IMR-90 (cell line): ENCODE measurements around the gene TSHZ3. TPM values are rescaled to one million over a fixed set of nuclear protein-coding genes. Genes with fewer than 3 reads are reported as not detected.

Source experiments
- ATAC-seq: fragments of 200-7000 bp; cut with Tn5 transposase; 2 replicates; pipeline ENCODE4 v1.9.1; 2020; ENCODE audit warnings: low read depth, mild to moderate bottlenecking, moderate library complexity
- BruUV-seq: library from RNA; stranded (reverse); fragments of 400-500 nt; replicated peaks from 2 replicates; lab custom pipeline; 2021; lab: Mats Ljungman, UMichigan
- CTCF ChIA-PET: fragments of 300-600 bp; formaldehyde crosslinking; extraction: SDS; loops from one replicate; lab custom pipeline; 2021; ENCODE audit warnings: antibody characterized with exemption; lab: Yijun Ruan, JAX
- POLR2A ChIA-PET: fragments of 300-600 bp; sonication (Branson Sonifier 250); formaldehyde crosslinking; loops from one replicate; lab custom pipeline; 2022; ENCODE audit warnings: antibody characterized with exemption; ENCODE audit not compliant: unreplicated experiment; lab: Charles Lee
- DNase-seq: peaks from one replicate; pipeline ENCODE4 v3.0.0; 2013
- H2AFZ ChIP-seq: replicated peaks from 2 replicates; pipeline ENCODE3; 2013; ENCODE audit warnings: low read length, mild to moderate bottlenecking; ENCODE audit not compliant: poor library complexity
- H2AK5ac ChIP-seq: 2 replicates; pipeline ENCODE4 v1.6.1; 2013; ENCODE audit warnings: low read depth, low read length, inconsistent platforms
- H2AK9ac ChIP-seq: replicated peaks from 2 replicates; pipeline ENCODE3; 2013; ENCODE audit warnings: mild to moderate bottlenecking, low read depth, low read length, moderate library complexity; ENCODE audit not compliant: poor library complexity
- H2BK120ac ChIP-seq: 2 replicates; pipeline ENCODE4 v1.6.1; 2013; ENCODE audit warnings: low read depth, low read length, inconsistent platforms
- H2BK15ac ChIP-seq: 3 replicates; pipeline ENCODE4 v1.6.1; 2013; ENCODE audit warnings: low read depth, low read length, inconsistent platforms
- H2BK20ac ChIP-seq: 2 replicates; pipeline ENCODE4 v1.6.1; 2013; ENCODE audit warnings: low read depth, mild to moderate bottlenecking, inconsistent platforms, low read length, moderate library complexity
- H2BK5ac ChIP-seq: 2 replicates; pipeline ENCODE4 v1.6.1; 2013; ENCODE audit warnings: mild to moderate bottlenecking, low read depth, low read length, inconsistent platforms; ENCODE audit not compliant: poor library complexity, severe bottlenecking
- H3K14ac ChIP-seq: replicated peaks from 2 replicates; pipeline ENCODE4 v1.6.1; 2013; ENCODE audit warnings: low read depth, low read length, inconsistent platforms
- H3K18ac ChIP-seq: 2 replicates; pipeline ENCODE4 v1.6.1; 2013; ENCODE audit warnings: low read depth, low read length, control low read depth
- H3K23ac ChIP-seq: 2 replicates; pipeline ENCODE4 v1.6.1; 2013; ENCODE audit warnings: low read depth, low read length, inconsistent platforms
- H3K27ac ChIP-seq: 2 replicates; pipeline ENCODE4 v1.5.1; 2013; ENCODE audit warnings: mild to moderate bottlenecking, control low read depth, low read length; ENCODE audit not compliant: insufficient read depth
- H3K27me3 ChIP-seq: 2 replicates; pipeline ENCODE4 v1.6.1; 2013; ENCODE audit warnings: low read length; ENCODE audit not compliant: control insufficient read depth, insufficient read depth
- H3K36me3 ChIP-seq: 2 replicates; pipeline ENCODE4 v1.6.1; 2013; ENCODE audit warnings: low read length, mixed read lengths; ENCODE audit not compliant: control insufficient read depth, insufficient read depth
- H3K4ac ChIP-seq: 2 replicates; pipeline ENCODE4 v1.6.1; 2013; ENCODE audit warnings: low read depth, low read length, inconsistent platforms
- H3K4me1 ChIP-seq: 2 replicates; pipeline ENCODE4 v1.6.1; 2013; ENCODE audit warnings: low read length, mixed read lengths; ENCODE audit not compliant: control insufficient read depth, insufficient read depth
- H3K4me2 ChIP-seq: 2 replicates; pipeline ENCODE4 v1.6.1; 2013; ENCODE audit warnings: low read depth, mild to moderate bottlenecking, control low read depth, low read length, moderate library complexity
- H3K4me3 ChIP-seq: 2 replicates; pipeline ENCODE4 v1.5.1; 2013; ENCODE audit warnings: low read depth, mild to moderate bottlenecking, control low read depth, low read length, moderate library complexity; ENCODE audit not compliant: insufficient read depth
- H3K56ac ChIP-seq: 2 replicates; pipeline ENCODE4 v1.6.1; 2013; ENCODE audit warnings: low read length, inconsistent platforms; ENCODE audit not compliant: insufficient read depth; ENCODE audit errors: extremely low read depth
- H3K79me1 ChIP-seq, 2 experiments: 2 replicates each; pipeline ENCODE4 v1.6.1; 2013; ENCODE audit warnings: low read length in 2 of 2, inconsistent platforms in 1 of 2, low read depth in 1 of 2
- H3K9ac ChIP-seq: 2 replicates; pipeline ENCODE4 v1.6.1; 2013; ENCODE audit warnings: low read depth, low read length, control low read depth
- H3K9me1 ChIP-seq: 2 replicates; pipeline ENCODE4 v1.6.1; 2013; ENCODE audit warnings: low read length, inconsistent platforms; ENCODE audit not compliant: insufficient read depth
- H3K9me3 ChIP-seq: 2 replicates; pipeline ENCODE4 v1.6.1; 2013; ENCODE audit warnings: low read length; ENCODE audit not compliant: control insufficient read depth, insufficient read depth
- H4K20me1 ChIP-seq: 2 replicates; pipeline ENCODE4 v1.6.1; 2013; ENCODE audit warnings: low read length, inconsistent platforms; ENCODE audit not compliant: insufficient read depth
- H4K5ac ChIP-seq: 2 replicates; pipeline ENCODE4 v1.6.1; 2013; ENCODE audit warnings: mild to moderate bottlenecking, low read depth, low read length, control low read depth
- H4K8ac ChIP-seq, 2 experiments: 2 replicates each; pipeline ENCODE4 v1.6.1; 2013; ENCODE audit warnings: low read depth in 2 of 2, low read length in 2 of 2, control low read depth in 1 of 2, inconsistent platforms in 1 of 2
- H4K91ac ChIP-seq: 2 replicates; pipeline ENCODE4 v1.6.1; 2013; ENCODE audit warnings: low read depth, low read length, inconsistent platforms; ENCODE audit not compliant: insufficient read depth
- CEBPB ChIP-seq: IDR thresholded peaks from 2 replicates; pipeline ENCODE4 v1.6.1; 2012; ENCODE audit warnings: low read depth, low read length, improper control_type of control experiment
- CHD1 ChIP-seq: IDR thresholded peaks from 2 replicates; pipeline ENCODE4 v1.6.1; 2012; ENCODE audit warnings: low read depth, low read length, improper control_type of control experiment
- CTCF ChIP-seq: conservative IDR thresholded peaks from 2 replicates; pipeline ENCODE4 v1.5.1; 2012; ENCODE audit warnings: mild to moderate bottlenecking, low read depth, low read length, improper control_type of control experiment
- FOS ChIP-seq: fragments of 150-350 bp; IDR thresholded peaks from 2 replicates; pipeline ENCODE4 v1.6.1; 2016; ENCODE audit warnings: low read depth, low read length
- MAFK ChIP-seq: IDR thresholded peaks from 2 replicates; pipeline ENCODE4 v1.6.1; 2012; ENCODE audit warnings: low read depth, low read length, improper control_type of control experiment
- MAZ ChIP-seq: IDR thresholded peaks from 2 replicates; pipeline ENCODE4 v1.6.1; 2012; ENCODE audit warnings: low read depth, mild to moderate bottlenecking, low read length, improper control_type of control experiment, moderate library complexity, borderline replicate concordance
- NFE2L2 ChIP-seq: fragments of 150-350 bp; IDR thresholded peaks from 2 replicates; pipeline ENCODE4 v1.6.1; 2016; ENCODE audit warnings: low read depth, mild to moderate bottlenecking, low read length
- RAD21 ChIP-seq: IDR thresholded peaks from 2 replicates; pipeline ENCODE4 v1.6.1; 2012; ENCODE audit warnings: low read length, improper control_type of control experiment
- RFX5 ChIP-seq: IDR thresholded peaks from 2 replicates; pipeline ENCODE4 v1.8.0; 2012; ENCODE audit warnings: low read depth, mild to moderate bottlenecking, low read length, moderate library complexity
- SMC3 ChIP-seq: fragments of 150-350 bp; IDR thresholded peaks from 2 replicates; pipeline ENCODE4 v1.6.1; 2016; ENCODE audit warnings: low read depth, mild to moderate bottlenecking, antibody characterized with exemption, low read length, moderate library complexity
- WGBS, 2 experiments: methylation state at CpG; one replicate each; pipeline versions ENCODE4 v1.1.5 to v1.1.7; 2013; ENCODE audit warnings: missing lambda C conversion rate in 2 of 2; ENCODE audit not compliant: insufficient read length in 1 of 2; ENCODE audit errors: extremely low coverage in 2 of 2; 5-methylcytosine and 5-hydroxymethylcytosine counted together
- dilution Hi-C: fragments of 300-500 bp; cut with HindIII; formaldehyde crosslinking; loops from one replicate; pipeline ENCODE4 v1.14.3; 2018; ENCODE audit warnings: low sequenced_read_pairs; ENCODE audit not compliant: unreplicated experiment
- in situ Hi-C: fragments of 300-500 bp; cut with MboI; formaldehyde crosslinking; loops from 3 replicates; pipeline ENCODE4 v1.14.3; 2019; ENCODE audit warnings: low sequenced_read_pairs, inconsistent platforms, mixed read lengths
- intact Hi-C: fragments of 100-400 bp; cut with micrococcal nuclease; formaldehyde crosslinking; loops from 2 replicates; pipeline ENCODE4 v1.10.0; 2022
- polyA plus RNA-seq, 3 experiments: library from polyadenylated mRNA; depleted of rRNA; stranded (reverse); fragments of >200 nt; gene quantifications; 2 replicates each; pipeline ENCODE4 v1.2.3, GENCODE V29; 2012; ENCODE audit warnings: low replicate concordance in 1 of 3
- total RNA-seq: library from RNA; depleted of rRNA; stranded (reverse); fragments of >200 nt; gene quantifications from 2 replicates; pipeline ENCODE4 v1.2.3, GENCODE V29; 2012
- TF ChIP-seq, protein P1 (sequence below): fragments of 150-350 bp; IDR thresholded peaks from 2 replicates; pipeline ENCODE4 v1.6.1; 2016; ENCODE audit warnings: low read depth, mild to moderate bottlenecking, low read length, moderate library complexity, borderline replicate concordance

The TSHZ3 gene
- total and polyA plus RNA-seq, 2 of the 4 experiments (the other 2 are of a cell fraction), result 8.1 to 13.0 TPM

- Histone ChIP-seq H2BK20ac (peak overlapping the region; percentile 26; the same call in 1 of the 2 replicates), H3K36me3 (no peaks in the 10 kb centered on the region), H3K27ac (peak overlapping the region; percentile 1; the same call in 1 of the 2 replicates), H2AK9ac (peak overlapping the region; percentile 71), H3K27me3 (no peaks in the 10 kb centered on the region), H3K4me3 (peak overlapping the region; percentile 93; the same call in 1 of the 2 replicates), H3K14ac (peak overlapping the region; percentile 45; the same call in 1 of the 2 replicates), H2BK5ac (peak overlapping the region; percentile 14), H3K9ac (peak overlapping the region; percentile 83; the same call in 1 of the 2 replicates), H4K20me1 (peaks cover 13% of the 10 kb centered on the region), H2AFZ (peak overlapping the region; percentile 88), H4K5ac (peak overlapping the region; percentile 53), H2BK15ac (peak overlapping the region; percentile 64; the same call in 1 of the 3 replicates), H3K4me2 (peak overlapping the region; percentile 95), H3K4ac (peak overlapping the region; percentile 77), H4K8ac (peak overlapping the region; percentile 26 to 38; a peak in 2 of 4 replicates), H3K23ac (peak overlapping the region; percentile 44), H3K9me3 (no peaks in the 10 kb centered on the region), H3K4me1 (peaks cover 9% of the 10 kb centered on the region), H3K56ac (0 out of 2 replicates have a peak overlapping the region, but pooled peaks have one; percentile 8), H3K9me1 (peaks cover 8% of the 10 kb centered on the region), H4K91ac (no peak overlapping the region), H2AK5ac (peak overlapping the region; percentile 78), H3K18ac (no peak overlapping the region), H2BK120ac (no peak overlapping the region), H3K79me1 (peaks cover 23 to 42% of the 10 kb centered on the region in 2 experiments)
- WGBS, 2 experiments, result 66% methylated on average over 5 of the region's 14 CpGs; no CpG with 5 or more reads in 1 of the 2 experiments
- CTCF ChIA-PET, result interaction anchor here (0.6 kb wide), 1 partner anchor 32 kb away, joined by 3 read pairs; no protein-coding TSS in a partner anchor
- no peak for DNase-seq
- no peak for TF ChIP-seq RFX5
- no peak for TF ChIP-seq MAZ
- TF ChIP-seq CEBPB, result no peak
- TF ChIP-seq CTCF, result no peak
- no peak for TF ChIP-seq FOS
- TF ChIP-seq NFE2L2, result no peak
- TF ChIP-seq MAFK, result no peak
- no peak for TF ChIP-seq SMC3
- no peak for TF ChIP-seq RAD21
- TF ChIP-seq, protein P1, sequence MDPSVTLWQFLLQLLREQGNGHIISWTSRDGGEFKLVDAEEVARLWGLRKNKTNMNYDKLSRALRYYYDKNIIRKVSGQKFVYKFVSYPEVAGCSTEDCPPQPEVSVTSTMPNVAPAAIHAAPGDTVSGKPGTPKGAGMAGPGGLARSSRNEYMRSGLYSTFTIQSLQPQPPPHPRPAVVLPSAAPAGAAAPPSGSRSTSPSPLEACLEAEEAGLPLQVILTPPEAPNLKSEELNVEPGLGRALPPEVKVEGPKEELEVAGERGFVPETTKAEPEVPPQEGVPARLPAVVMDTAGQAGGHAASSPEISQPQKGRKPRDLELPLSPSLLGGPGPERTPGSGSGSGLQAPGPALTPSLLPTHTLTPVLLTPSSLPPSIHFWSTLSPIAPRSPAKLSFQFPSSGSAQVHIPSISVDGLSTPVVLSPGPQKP, result no peak
- no peak for TF ChIP-seq CHD1
- in situ Hi-C loops (no loop called here), dilution Hi-C loops (no loop called here), intact Hi-C loops (loop anchor here (5.0 kb wide), 2 partner anchors 195 to 670 kb away; no protein-coding TSS in a partner anchor)
- no peak for ATAC-seq
- POLR2A ChIA-PET, result no interaction called here
- TSS peak; percentile 15 for BruUV-seq
Measured at GRCh38 chr19:31352296-31352781, 3.1 kb upstream of the TSHZ3 start.
